VCaP (cell line): ENCODE measurements around the gene BIVM.

ENCODE experiments used
- H3K27ac ChIP-seq: fragments of 450-650 bp; 2 replicates; pipeline ENCODE4 v1.5.1; 2017
- CTCF ChIP-seq: fragments of 450-650 bp; conservative IDR thresholded peaks from 2 replicates; pipeline ENCODE4 v1.5.1; 2017; ENCODE audit warnings: mild to moderate bottlenecking, moderate library complexity

The BIVM gene

GRCh38 chr13:102814025-102814607, 15.2 kb downstream of the BIVM start:
- no peak for TF ChIP-seq CTCF
- H3K27ac ChIP-seq: no peak overlapping the region

- H3K27ac ChIP-seq: no peak overlapping the region
- TF ChIP-seq CTCF: no peak
Measured at GRCh38 chr13:102814793-102815192, 15.9 kb downstream of the BIVM start.

GRCh38 chr13:102815788-102816187, 16.9 kb downstream of the BIVM start:
- no peak for TF ChIP-seq CTCF
- H3K27ac ChIP-seq: no peak overlapping the region

GRCh38 chr13:102816708-102817107, 17.8 kb downstream of the BIVM start:
- H3K27ac ChIP-seq: no peak overlapping the region
- no peak for TF ChIP-seq CTCF

GRCh38 chr13:102817241-102817640, 18.3 kb downstream of the BIVM start:
- TF ChIP-seq CTCF: no peak
- H3K27ac ChIP-seq: no peak overlapping the region

- no peak for TF ChIP-seq CTCF
- H3K27ac ChIP-seq: no peak overlapping the region
Measured at GRCh38 chr13:102817907-102818306, 19.0 kb downstream of the BIVM start.

- no peak for TF ChIP-seq CTCF
- peak overlapping the region; percentile 54; the same call in 1 of the 2 replicates for H3K27ac ChIP-seq
Measured at GRCh38 chr13:102825400-102825799, 26.5 kb downstream of the BIVM start.
